ENCODE data around the gene HMG20B. TPM values are rescaled to one million over a fixed set of nuclear protein-coding genes. Genes with fewer than 3 reads are reported as not detected.

HMG20B gene
- total RNA-seq, 1 experiment from 2014 or later: 121 TPM

GRCh38 chr19:3532154-3532786 is 40.5 kb upstream of the HMG20B start:
- no peaks in the 10 kb centered on the region for H3K4me1 Mint-ChIP-seq
- no peaks in the 10 kb centered on the region for H3K9me3 Mint-ChIP-seq
- CTCF ChIA-PET: interaction anchor here (1.0 to 1.5 kb wide), 4 partner anchors 13 to 192 kb away, joined by 3 to 8 read pairs (median 4); no protein-coding TSS in a partner anchor
- no peak for DNase-seq (ENCODE audit: low spot score)
- no peak overlapping the region for H3K4me3 Mint-ChIP-seq
- peaks cover 29% of the 10 kb centered on the region for H3K36me3 Mint-ChIP-seq
- no peak overlapping the region for H3K27ac Mint-ChIP-seq
- no peak for TF ChIP-seq ELF4 (CRISPR knock-in tag; IDR thresholded peaks at IDR 0.05; ENCODE audit: low read depth)
- TF ChIP-seq ATF3 (CRISPR knock-in tag; conservative IDR thresholded peaks at IDR 0.05): no peak
- TF ChIP-seq ZNF219 (CRISPR knock-in tag; IDR thresholded peaks at IDR 0.05; ENCODE audit: borderline replicate concordance): no peak
- TF ChIP-seq ZNF671 (CRISPR knock-in tag; IDR thresholded peaks at IDR 0.05): no peak
- ATAC-seq: no peak
- H3K27me3 Mint-ChIP-seq (ENCODE audit: low read depth): no peaks in the 10 kb centered on the region
- POLR2A ChIA-PET: no interaction called here

GRCh38 chr19:3533033-3533432 is 39.7 kb upstream of the HMG20B start:
- no peak for ATAC-seq
- Mint-ChIP-seq H3K4me3 (no peak overlapping the region), H3K27me3 (ENCODE audit: low read depth) (no peaks in the 10 kb centered on the region), H3K9me3 (no peaks in the 10 kb centered on the region), H3K27ac (no peak overlapping the region), H3K4me1 (no peaks in the 10 kb centered on the region), H3K36me3 (peaks cover 29% of the 10 kb centered on the region)
- ChIA-PET POLR2A (no interaction called here), CTCF (no interaction called here)
- no peak for DNase-seq (ENCODE audit: low spot score)
- TF ChIP-seq AFF4 (CRISPR knock-in tag; IDR thresholded peaks at IDR 0.05; ENCODE audit: borderline replicate concordance) (no peak), E2F5 (CRISPR knock-in tag; IDR thresholded peaks at IDR 0.05) (no peak), TP53 (CRISPR knock-in tag; IDR thresholded peaks at IDR 0.05) (no peak), FOXK1 (CRISPR knock-in tag; IDR thresholded peaks at IDR 0.05) (no peak), SMAD3 (CRISPR knock-in tag; IDR thresholded peaks at IDR 0.05; ENCODE audit: borderline replicate concordance) (no peak), ZNF219 (CRISPR knock-in tag; IDR thresholded peaks at IDR 0.05; ENCODE audit: borderline replicate concordance) (no peak), NR2C2 (CRISPR knock-in tag; IDR thresholded peaks at IDR 0.05) (no peak), MAX (CRISPR knock-in tag; IDR thresholded peaks at IDR 0.05) (no peak), TCF7 (CRISPR knock-in tag; IDR thresholded peaks at IDR 0.05; ENCODE audit: low read depth) (no peak), ZNF512 (CRISPR knock-in tag; IDR thresholded peaks at IDR 0.05; ENCODE audit: borderline replicate concordance) (no peak), ZNF138 (CRISPR knock-in tag; conservative IDR thresholded peaks at IDR 0.05) (no peak), HMGA2 (CRISPR knock-in tag; IDR thresholded peaks at IDR 0.05) (no peak), PREB (CRISPR knock-in tag; IDR thresholded peaks at IDR 0.05; ENCODE audit: borderline replicate concordance) (no peak), HMGXB4 (CRISPR knock-in tag; IDR thresholded peaks at IDR 0.05) (no peak)

Measured in WTC11 (cell line).